ENCODE measurements around the gene CCL7. TPM values are rescaled to one million over a fixed set of nuclear protein-coding genes. Genes with fewer than 3 reads are reported as not detected.

The CCL7 gene
- total RNA-seq, 2 experiments from 2014 or later = not detected

- POLR2A ChIA-PET = no interaction called here
- CTCF ChIA-PET = no interaction called here
Observed at GRCh38 chr17:34245351-34245905, 24.6 kb upstream of the CCL7 start.

GRCh38 chr17:34246446-34246845, 23.6 kb upstream of the CCL7 start:
- POLR2A ChIA-PET = no interaction called here
- CTCF ChIA-PET = no interaction called here

GRCh38 chr17:34246881-34247280, 23.1 kb upstream of the CCL7 start:
- POLR2A ChIA-PET = no interaction called here
- CTCF ChIA-PET = no interaction called here

GRCh38 chr17:34248511-34249024, 21.5 kb upstream of the CCL7 start:
- ChIA-PET POLR2A (no interaction called here), CTCF (no interaction called here)

GRCh38 chr17:34249061-34249460, 21.0 kb upstream of the CCL7 start:
- CTCF ChIA-PET = no interaction called here
- POLR2A ChIA-PET = no interaction called here

- CTCF ChIA-PET = no interaction called here
Observed at GRCh38 chr17:34249478-34249877, 20.5 kb upstream of the CCL7 start.

GRCh38 chr17:34251186-34251585, 18.8 kb upstream of the CCL7 start:
- POLR2A ChIA-PET = no interaction called here
- CTCF ChIA-PET = interaction anchor here (1.1 kb wide), 1 partner anchor 110 kb away, joined by 3 read pairs; no protein-coding TSS in a partner anchor

More at GRCh38 chr17:34249478-34249877, 20.5 kb upstream of the CCL7 start:
- POLR2A ChIA-PET = no interaction called here

GRCh38 chr17:34252095-34252443, 18.0 kb upstream of the CCL7 start:
- ChIA-PET CTCF (interaction anchor here (1.1 kb wide), 1 partner anchor 109 kb away, joined by 3 read pairs; no protein-coding TSS in a partner anchor), POLR2A (no interaction called here)

GRCh38 chr17:34252444-34253138, 17.4 kb upstream of the CCL7 start:
- ChIA-PET POLR2A (no interaction called here), CTCF (interaction anchor here (1.1 kb wide), 1 partner anchor 109 kb away, joined by 3 read pairs; no protein-coding TSS in a partner anchor)

- ChIA-PET POLR2A (no interaction called here), CTCF (no interaction called here)
Observed at GRCh38 chr17:34253139-34253525, 16.9 kb upstream of the CCL7 start.

GRCh38 chr17:34254146-34254545, 15.9 kb upstream of the CCL7 start:
- POLR2A ChIA-PET = no interaction called here

GRCh38 chr17:34254651-34255380, 15.2 kb upstream of the CCL7 start, which contains the start of gene CCL2:
Gene CCL2, plus strand, starts transcription at chr17:34255285. Its CDS starts 65 bp downstream, at chr17:34255350.
- CTCF ChIA-PET = interaction anchor here (1.1 kb wide), 1 partner anchor 107 kb away, joined by 4 read pairs; no protein-coding TSS in a partner anchor
- POLR2A ChIA-PET = no interaction called here

More at GRCh38 chr17:34254146-34254545, 15.9 kb upstream of the CCL7 start:
- CTCF ChIA-PET = no interaction called here

GRCh38 chr17:34255381-34255732, 14.7 kb upstream of the CCL7 start:
- ChIA-PET POLR2A (no interaction called here), CTCF (interaction anchor here (0.6 to 1.1 kb wide), 2 partner anchors 23 to 106 kb away, joined by 3 to 4 read pairs; no protein-coding TSS in a partner anchor)

GRCh38 chr17:34255841-34256240, 14.2 kb upstream of the CCL7 start:
- ChIA-PET POLR2A (no interaction called here), CTCF (interaction anchor here (0.6 to 1.1 kb wide), 2 partner anchors 24 to 106 kb away, joined by 3 to 4 read pairs; no protein-coding TSS in a partner anchor)

GRCh38 chr17:34257299-34257985, 12.6 kb upstream of the CCL7 start:
- POLR2A ChIA-PET = no interaction called here
- CTCF ChIA-PET = no interaction called here

GRCh38 chr17:34257986-34258326, 12.1 kb upstream of the CCL7 start:
- ChIA-PET POLR2A (no interaction called here), CTCF (no interaction called here)

- ChIA-PET POLR2A (no interaction called here), CTCF (no interaction called here)
Observed at GRCh38 chr17:34259146-34259545, 10.9 kb upstream of the CCL7 start.

- POLR2A ChIA-PET = no interaction called here
- CTCF ChIA-PET = interaction anchor here (0.8 kb wide), 1 partner anchor 61 kb away, joined by 3 read pairs; no protein-coding TSS in a partner anchor
Observed at GRCh38 chr17:34260861-34261260, 9.2 kb upstream of the CCL7 start.

- POLR2A ChIA-PET = no interaction called here
Observed at GRCh38 chr17:34261568-34262337, 8.3 kb upstream of the CCL7 start.

More at GRCh38 chr17:34261568-34262337, 8.3 kb upstream of the CCL7 start:
- CTCF ChIA-PET = interaction anchor here (0.8 kb wide), 2 partner anchors 60 to 61 kb away, joined by 3 read pairs; no protein-coding TSS in a partner anchor

Measured in activated CD8-positive, alpha-beta memory T cell treated with anti-CD3 and anti-CD28 coated beads for 36 hours (primary cell).